ENCODE measurements around the gene MRRF.

MRRF gene

GRCh38 chr9:122228568-122229484 is 35.9 kb upstream of the MRRF start, which contains the start of gene LHX6:
Gene LHX6, minus strand, starts transcription at chr9:122228957. Its CDS starts 217 bp downstream, at chr9:122228740.
- no peak for DNase-seq

DNA sequence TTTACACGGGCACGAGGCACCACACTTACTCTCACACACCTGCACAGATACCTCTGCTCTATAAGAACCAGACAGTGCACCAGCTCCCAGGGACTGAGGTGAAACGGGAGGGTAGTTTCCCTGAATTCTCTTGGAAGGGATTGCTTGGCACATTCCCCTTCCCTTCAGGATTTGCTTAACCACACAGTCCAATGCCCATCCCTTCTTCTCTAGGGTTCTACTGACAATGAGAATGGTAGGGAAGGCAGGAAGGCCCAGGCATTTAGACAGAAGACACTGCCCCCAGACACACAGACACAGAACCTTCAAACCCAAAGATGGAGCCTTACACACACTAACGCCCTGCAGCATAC is 35.2 kb upstream of the MRRF start:
- DNase-seq, result no peak

DNA sequence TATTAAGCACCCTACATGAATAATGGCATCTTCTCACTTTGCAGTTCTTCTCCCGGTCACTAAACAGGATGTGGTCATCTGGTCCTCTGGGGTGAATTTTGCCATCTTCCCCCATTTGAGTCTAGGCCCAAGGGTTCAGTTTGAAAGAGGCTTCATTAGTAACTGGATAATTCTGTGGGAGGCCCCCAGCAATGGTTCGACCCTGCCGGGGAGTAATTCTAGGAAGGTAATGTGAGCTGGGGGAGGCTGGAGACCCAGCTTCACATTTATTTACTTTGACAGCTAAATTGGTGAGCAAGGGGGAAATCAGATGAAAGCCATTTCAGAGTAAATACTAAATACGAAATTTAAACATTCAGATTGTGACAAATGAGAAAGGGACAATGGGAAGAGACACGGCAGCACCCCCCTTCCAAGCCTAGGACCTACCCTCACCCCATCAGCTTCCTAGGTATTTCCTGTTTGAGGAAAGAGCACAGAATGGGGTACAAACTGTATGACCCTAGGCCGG is 31.8 kb upstream of the MRRF start:
- no peak for DNase-seq

GRCh38 chr9:122234022-122234748 is 30.5 kb upstream of the MRRF start:
- DNase-seq, result no peak

DNA sequence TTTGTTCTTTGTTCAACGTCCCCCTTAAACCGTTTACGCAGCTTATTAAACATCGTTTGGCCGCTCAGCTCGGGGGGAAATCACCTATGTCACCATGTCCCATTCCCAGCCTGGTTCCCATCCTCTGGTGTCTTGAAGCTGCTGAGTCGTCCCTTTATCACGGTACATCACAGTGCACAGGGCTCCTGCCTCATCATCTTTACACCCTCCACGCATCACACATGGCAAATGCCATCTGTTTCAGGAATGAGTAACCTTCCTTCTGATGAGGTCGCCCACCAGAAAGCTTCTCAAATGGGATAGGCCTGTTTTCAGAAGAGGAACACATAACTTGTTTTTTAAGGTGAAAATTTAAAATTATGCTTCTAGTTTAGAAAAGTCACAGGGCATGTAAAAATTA is 28.0 kb upstream of the MRRF start:
- DNase-seq, result no peak

DNA sequence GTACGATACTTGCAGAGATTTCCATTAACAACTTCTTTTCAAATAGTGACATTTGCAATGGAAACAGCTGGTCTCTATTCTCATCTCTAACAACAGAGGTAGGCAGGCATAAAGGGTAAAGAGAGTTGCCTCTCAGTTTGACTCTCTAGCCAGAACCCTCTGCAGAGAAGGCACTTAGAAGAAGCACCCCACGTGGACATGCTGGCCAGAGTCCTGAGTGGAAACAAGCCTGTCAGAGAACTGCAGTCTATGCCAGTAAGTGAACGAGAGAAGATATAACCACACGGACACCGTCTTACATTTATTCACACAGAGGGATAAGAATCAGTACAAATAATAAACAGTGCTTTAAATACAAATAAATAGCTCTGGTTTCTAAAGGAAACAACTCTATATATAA is 25.0 kb upstream of the MRRF start:
- DNase-seq, result no peak

DNA sequence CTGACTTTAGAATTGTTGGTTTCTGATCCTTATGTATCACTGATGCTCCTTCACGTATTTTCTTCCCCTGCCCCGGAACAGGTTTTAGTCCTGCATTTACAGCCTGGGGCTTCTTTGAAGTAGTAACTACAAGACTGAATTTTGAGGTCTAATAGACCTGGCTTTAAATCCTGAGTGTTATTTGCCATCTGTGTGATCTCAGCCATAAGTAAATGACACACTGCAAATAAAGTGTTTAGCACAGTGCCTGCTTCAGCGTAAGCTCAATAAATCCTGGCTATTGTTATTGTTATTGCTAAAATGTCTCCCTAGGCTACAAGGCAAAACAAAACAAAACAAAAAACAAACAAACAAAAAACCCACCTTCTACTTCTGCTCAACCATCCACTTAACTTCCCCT is 20.3 kb upstream of the MRRF start:
- DNase-seq, result no peak

- DNase-seq, result no peak
Measured at GRCh38 chr9:122246666-122247065, 18.0 kb upstream of the MRRF start.

DNA sequence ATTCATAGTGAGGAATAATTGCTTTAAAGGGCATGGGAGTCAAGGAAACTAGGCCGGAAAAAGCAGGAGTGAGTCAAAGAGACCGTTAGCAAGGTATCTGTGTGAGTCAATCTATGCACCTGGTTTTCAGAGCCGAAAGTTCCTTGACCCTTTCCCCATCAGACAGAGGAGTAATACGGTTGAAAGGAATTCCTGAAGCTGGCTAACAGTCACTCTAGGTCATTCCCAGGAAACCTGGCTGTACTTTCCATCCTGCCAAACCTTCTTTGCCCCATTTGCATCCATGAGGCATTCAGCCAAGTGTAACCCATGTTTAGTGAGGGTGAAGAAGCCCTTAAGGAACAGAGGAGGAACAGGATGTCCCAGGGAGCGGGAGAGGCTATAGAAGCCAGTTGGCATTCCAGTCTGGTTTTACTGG is 16.2 kb upstream of the MRRF start:
- DNase-seq, result no peak

DNA sequence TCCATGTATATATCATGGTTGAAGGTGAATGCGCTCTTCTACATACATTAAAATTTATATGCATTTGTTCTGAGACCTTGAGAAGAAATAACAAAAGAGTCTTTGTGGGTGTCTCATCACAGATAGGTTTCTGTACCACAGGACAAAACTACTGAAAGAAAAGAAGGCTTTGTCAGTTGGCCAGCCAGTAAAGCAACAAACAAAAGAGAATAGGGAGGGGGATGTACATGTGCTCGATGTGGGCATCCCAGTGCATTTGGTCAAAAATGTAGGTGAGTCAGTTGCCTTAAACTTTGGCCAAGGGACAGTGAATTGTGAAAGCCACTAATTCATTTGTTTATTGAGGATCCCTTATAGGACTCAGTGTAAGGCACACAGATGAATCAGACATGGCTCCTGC is 13.3 kb upstream of the MRRF start:
- DNase-seq, result no peak

GRCh38 chr9:122252796-122253195 is 11.9 kb upstream of the MRRF start:
- no peak for DNase-seq

- no peak for DNase-seq
Measured at GRCh38 chr9:122254761-122255160, 9.9 kb upstream of the MRRF start.

GRCh38 chr9:122256206-122256605 is 8.5 kb upstream of the MRRF start:
- DNase-seq, result no peak

DNA sequence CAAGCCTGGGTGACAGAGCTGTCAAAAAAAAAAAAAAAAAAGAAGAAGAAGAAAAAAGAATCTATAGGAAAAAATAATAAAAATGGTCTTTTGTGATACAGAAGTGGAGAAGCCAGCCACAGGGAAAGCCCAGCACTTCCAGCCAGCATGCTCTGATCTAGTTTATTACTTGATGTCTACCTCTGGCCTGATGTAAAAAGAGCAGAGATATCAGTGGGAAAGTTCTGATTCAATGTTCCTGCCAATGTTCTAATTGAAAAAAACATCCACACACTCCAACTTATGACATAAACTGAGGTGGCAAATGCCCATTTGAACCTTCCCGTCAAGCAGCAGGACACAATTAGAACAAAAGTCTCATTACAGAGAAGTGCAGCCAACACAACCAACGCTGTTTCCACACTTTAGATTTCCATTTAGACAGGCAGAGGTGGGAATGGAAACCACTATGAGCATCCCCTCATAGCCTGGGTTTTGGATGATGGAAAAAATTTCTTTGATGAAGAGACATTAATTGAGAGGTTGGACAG is 5.7 kb upstream of the MRRF start:
- no peak for DNase-seq

DNA sequence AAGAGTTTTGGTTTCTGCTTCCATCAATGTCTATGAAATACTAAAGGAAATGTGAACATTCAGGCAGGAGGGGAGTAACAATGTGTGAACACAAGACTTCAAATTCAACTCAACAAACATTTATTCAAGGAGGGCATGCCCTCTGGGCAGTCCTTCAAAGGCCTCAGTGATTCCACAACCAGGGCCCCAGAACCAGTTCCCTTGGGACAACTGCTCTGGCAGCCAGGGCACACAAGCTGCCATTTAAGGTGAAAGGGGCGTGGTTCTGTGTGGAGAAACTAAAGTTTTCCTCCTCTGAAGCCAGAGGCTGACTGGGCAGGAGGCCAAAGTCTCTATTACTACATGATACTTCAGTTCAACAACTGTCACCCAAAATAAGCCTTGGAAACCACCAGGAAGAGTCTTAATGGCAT is 3.2 kb upstream of the MRRF start:
- DNase-seq, result no peak

DNA sequence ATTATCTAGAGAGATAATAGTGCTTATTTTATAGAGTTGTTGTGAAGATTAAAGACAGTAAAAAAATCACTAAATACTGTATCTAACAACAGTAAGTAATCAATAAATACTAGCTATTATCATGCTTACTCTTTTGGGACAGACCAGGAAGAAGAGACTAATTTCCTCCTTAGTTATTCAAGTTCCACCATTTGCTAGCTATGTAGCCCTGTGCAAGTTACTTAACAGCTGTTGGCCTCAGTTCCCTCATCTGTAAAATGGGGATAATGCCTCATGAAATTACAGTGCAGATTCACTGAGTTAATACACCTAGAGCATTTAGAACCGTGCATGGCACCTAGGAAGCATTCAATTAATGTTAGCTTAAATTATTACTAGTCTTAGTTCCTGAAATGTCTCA is 2.6 kb upstream of the MRRF start:
- no peak for DNase-seq

GRCh38 chr9:122263699-122264349 is 858 bp upstream of the MRRF start:
- no peak for DNase-seq

DNA sequence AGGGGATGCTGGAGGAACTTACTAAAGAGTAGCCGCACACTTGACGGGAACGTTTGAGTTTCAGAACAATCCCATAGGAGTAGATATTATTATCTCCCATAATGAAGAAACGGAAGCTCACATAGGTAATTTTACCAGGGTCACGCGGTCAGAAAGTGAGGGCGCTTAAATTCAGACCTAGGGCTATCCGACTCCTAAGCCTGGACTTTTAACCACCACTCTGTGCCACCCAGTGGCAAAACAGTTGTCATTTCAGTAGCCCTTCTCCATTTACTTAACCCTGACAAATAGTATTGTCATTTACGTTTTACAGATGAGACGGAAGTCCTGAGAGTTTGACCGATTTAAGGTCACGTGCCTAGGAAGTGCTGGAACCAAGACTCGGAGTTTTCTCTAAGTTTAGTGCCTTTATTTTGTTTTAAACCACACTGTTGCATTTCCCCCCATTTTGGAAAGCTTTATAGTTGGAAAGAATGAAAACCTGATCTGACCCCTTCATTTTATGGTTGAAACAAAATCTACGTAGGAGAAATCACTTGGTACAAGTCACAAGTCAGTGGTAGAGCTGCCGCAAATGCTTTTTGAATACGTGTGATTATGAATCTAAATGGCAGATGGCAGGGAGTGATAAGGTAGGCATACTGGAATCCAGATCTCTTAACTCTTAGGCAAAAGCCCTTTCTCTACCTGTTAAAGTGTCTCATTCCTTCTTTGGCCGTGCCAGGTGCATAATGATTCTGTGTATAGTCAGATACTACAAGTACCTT is 650 bp downstream of the MRRF start:
- DNase-seq, result peak; percentile 2

GRCh38 chr9:122268041-122268814 is 3.5 kb downstream of the MRRF start:
- no peak for DNase-seq

DNA sequence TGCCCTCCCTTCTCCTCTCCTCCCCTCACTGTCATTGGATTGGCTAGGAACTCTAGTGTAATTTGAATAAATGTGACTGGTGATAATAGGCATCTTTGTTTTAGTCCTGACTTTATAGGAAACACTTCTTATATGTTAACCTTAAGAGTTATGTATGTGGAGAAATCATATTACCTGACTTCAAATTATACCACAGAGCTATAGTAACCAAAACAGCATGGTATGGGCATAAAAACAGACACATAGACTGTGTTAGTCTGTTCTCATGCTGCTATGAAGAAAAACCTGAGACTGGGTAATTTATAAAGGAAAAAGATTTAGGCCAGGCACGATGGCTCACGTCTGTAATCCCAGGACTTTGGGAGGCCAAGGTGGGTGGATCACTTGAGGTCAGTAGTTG is 9.4 kb downstream of the MRRF start:
- DNase-seq, result no peak

DNA sequence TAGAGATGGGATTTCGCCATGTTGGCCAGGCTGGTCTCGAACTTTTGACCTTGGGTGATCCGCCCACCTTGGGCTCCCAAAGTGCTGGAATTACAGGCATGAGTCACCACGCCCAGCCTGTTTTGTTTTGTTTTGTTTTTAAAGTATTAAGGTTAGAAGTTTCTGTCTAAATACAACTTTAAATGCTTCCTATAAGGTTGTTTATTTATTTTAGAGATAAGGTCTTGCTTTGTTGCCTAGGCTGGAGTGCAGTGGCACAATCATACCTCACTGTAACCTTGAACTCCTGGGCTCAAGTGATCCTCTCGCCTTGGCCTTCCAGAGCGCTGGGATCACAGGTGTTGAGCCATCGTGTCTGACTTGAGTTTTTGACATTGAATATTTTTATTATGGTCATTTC is 11.4 kb downstream of the MRRF start:
- no peak for DNase-seq
